MM.1S (cell line): ENCODE data around the gene RBM43.

Experiments used
- CTCF ChIP-seq: fragments of 300-600 bp; sonication (generic); IDR thresholded peaks from 2 replicates; pipeline ENCODE4 v1.5.1; 2016; ENCODE audit warnings: antibody characterized with exemption, low read length, mixed read lengths
- EZH2 ChIP-seq: fragments of 300-600 bp; sonication (generic); optimal IDR thresholded peaks from 2 replicates; pipeline ENCODE3; 2017; ENCODE audit warnings: low read depth, mild to moderate bottlenecking, antibody characterized with exemption, low read length, mixed read lengths

DNA sequence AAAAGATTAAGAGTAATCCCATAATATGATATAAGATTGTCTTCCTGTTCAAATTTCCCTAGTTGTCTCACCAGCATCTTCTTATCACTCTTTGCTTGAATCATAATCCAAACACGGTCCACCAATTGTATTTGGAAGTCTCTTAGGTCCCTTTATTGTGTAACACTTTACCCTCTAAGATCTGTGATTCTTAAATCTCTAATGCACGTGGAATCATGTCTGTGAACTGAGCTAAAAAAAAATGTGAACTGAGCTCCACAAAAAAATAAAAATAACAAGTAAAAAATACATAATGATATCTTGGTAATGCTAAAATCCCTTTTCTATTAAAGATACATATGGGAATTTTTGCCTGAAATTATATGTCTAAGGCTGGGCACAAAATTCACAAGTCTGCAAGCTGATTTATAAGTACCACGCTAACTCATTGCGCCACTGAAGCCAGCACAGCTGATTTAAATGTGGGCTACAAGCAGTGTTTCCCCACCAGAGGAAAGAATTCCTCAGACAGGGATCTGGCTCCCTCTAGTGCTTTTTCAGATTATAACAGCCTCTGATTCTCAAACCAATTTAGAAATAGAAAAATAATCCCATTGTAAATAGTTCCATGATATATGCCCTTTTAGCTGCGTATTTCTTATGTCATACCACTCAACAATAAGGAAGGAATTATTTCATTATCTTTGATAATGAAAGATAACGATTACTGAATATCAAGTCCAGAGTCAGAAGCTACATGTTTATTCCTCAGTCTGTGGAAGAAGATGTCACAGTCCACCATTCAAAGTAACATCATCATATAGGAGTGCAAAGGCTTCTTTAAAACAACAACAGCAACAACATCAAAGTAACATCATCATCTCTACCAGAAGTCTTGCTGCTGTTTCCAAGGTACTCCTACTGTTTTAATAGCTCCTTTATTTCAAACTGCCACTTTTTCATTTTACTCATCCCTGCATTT lies 22.9 kb downstream of the RBM43 start:
- peak; percentile 85 for TF ChIP-seq CTCF
- no peak for TF ChIP-seq EZH2
